Measurements from ENCODE around the gene CALM3.

The CALM3 gene

DNA sequence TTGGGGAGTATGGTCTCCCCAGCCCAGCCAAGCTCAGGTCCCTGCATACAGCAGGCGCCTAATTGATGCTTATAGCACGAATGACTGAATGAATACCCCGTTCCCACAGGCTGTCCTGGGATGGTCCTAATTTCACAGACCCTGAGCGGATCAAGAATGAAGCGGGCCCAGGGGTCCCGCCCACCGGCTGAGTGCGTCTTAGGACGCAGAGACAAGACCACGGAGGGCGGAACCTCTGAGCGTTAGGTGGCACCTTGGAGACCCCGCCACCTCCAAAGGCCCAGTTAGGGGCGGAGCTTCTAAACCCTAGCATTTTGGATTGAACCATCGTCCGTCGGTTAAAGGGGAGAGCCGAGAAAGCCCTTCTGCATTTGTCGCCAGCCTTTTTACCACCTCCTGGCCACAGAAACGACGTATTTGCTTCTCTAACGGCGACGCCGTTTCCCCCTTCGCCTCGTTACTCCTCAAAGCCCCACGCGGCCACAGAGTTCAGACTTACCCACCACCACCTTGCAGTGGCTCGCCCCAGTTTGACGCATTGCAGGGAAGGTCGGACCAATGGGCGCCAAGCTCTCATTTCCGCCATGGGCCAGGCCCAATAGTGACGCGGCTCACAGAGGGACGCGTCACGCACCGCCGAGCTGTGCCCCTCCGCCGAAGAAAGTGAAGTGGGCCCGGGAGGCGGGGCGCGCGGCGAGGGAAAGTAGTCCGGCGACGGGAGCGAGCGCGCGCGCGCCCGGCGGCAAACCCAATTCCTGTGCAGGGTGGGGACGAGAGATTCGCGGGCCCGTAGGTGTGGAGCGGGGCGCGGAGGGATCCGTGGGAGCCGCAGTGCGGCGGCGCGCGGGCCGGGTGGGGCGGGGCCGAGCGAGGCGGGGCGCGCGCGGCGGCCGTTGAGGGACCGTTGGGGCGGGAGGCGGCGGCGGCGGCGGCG is 479 bp upstream of the CALM3 start:
- DNase-seq (ENCODE audit: low read depth): peak; percentile 82

- DNase-seq (ENCODE audit: low read depth): no peak
Observed at GRCh38 chr19:46602392-46603194, 1.5 kb downstream of the CALM3 start.

GRCh38 chr19:46603195-46603637 is 2.1 kb downstream of the CALM3 start:
- no peak for DNase-seq (ENCODE audit: low read depth)

- no peak for DNase-seq (ENCODE audit: low read depth)
Observed at GRCh38 chr19:46603752-46604231, 2.7 kb downstream of the CALM3 start.

GRCh38 chr19:46604781-46605355 is 3.7 kb downstream of the CALM3 start:
- DNase-seq (ENCODE audit: low read depth): no peak

- DNase-seq (ENCODE audit: low read depth): no peak
Observed at GRCh38 chr19:46605356-46605821, 4.3 kb downstream of the CALM3 start.

DNA sequence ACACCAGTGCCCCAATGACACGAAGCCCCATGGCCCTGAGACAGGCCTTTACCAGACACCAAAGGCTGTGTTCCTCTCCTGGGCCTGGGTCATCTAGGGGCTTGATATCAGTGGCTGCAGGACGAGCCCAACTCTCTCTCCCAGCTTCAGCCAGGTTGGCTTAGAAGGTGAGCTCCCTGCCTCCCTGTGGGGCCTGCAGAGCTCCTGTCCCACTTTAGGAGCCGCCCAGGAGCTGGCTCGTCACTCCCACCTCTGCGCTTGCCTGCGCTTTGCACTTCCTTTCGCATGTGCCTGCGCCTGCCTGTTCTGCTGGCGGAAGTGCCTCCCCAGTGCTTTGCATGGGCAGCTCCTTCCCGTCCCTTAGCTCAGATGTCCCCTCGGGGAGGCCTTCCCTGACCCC is 4.9 kb downstream of the CALM3 start:
- no peak for DNase-seq (ENCODE audit: low read depth)

- no peak for DNase-seq (ENCODE audit: low read depth)
Observed at GRCh38 chr19:46606681-46607447, 5.7 kb downstream of the CALM3 start.

- DNase-seq (ENCODE audit: low read depth): no peak
Observed at GRCh38 chr19:46607448-46607841, 6.3 kb downstream of the CALM3 start.

DNA sequence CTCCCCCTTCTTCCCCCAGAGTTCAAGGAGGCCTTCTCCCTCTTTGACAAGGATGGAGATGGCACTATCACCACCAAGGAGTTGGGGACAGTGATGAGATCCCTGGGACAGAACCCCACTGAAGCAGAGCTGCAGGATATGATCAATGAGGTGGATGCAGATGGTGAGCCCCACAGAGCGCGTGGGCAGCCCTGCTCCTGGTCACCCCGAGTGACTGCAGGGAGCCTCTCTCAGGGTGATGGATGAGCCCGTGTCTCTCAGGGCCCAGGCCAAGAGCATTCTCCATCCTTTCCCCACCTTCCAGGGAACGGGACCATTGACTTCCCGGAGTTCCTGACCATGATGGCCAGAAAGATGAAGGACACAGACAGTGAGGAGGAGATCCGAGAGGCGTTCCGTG is 7.0 kb downstream of the CALM3 start:
- no peak for DNase-seq (ENCODE audit: low read depth)

GRCh38 chr19:46608581-46609345 is 7.6 kb downstream of the CALM3 start:
- DNase-seq (ENCODE audit: low read depth): no peak

DNA sequence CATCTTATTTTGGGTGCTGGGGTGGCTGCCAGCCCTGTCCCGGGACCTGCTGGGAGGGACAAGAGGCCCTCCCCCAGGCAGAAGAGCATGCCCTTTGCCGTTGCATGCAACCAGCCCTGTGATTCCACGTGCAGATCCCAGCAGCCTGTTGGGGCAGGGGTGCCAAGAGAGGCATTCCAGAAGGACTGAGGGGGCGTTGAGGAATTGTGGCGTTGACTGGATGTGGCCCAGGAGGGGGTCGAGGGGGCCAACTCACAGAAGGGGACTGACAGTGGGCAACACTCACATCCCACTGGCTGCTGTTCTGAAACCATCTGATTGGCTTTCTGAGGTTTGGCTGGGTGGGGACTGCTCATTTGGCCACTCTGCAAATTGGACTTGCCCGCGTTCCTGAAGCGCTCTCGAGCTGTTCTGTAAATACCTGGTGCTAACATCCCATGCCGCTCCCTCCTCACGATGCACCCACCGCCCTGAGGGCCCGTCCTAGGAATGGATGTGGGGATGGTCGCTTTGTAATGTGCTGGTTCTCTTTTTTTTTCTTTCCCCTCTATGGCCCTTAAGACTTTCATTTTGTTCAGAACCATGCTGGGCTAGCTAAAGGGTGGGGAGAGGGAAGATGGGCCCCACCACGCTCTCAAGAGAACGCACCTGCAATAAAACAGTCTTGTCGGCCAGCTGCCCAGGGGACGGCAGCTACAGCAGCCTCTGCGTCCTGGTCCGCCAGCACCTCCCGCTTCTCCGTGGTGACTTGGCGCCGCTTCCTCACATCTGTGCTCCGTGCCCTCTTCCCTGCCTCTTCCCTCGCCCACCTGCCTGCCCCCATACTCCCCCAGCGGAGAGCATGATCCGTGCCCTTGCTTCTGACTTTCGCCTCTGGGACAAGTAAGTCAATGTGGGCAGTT is 8.6 kb downstream of the CALM3 start:
- DNase-seq (ENCODE audit: low read depth): no peak

DNA sequence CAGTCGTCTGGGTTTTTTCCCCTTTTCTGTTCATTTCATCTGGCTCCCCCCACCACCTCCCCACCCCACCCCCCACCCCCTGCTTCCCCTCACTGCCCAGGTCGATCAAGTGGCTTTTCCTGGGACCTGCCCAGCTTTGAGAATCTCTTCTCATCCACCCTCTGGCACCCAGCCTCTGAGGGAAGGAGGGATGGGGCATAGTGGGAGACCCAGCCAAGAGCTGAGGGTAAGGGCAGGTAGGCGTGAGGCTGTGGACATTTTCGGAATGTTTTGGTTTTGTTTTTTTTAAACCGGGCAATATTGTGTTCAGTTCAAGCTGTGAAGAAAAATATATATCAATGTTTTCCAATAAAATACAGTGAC is 9.3 kb downstream of the CALM3 start:
- no peak for DNase-seq (ENCODE audit: low read depth)

- DNase-seq (ENCODE audit: low read depth): peak; percentile 28
Observed at GRCh38 chr19:46610851-46611770, 10.0 kb downstream of the CALM3 start.

- no peak for DNase-seq (ENCODE audit: low read depth)
Observed at GRCh38 chr19:46611776-46612175, 10.6 kb downstream of the CALM3 start.

DNA sequence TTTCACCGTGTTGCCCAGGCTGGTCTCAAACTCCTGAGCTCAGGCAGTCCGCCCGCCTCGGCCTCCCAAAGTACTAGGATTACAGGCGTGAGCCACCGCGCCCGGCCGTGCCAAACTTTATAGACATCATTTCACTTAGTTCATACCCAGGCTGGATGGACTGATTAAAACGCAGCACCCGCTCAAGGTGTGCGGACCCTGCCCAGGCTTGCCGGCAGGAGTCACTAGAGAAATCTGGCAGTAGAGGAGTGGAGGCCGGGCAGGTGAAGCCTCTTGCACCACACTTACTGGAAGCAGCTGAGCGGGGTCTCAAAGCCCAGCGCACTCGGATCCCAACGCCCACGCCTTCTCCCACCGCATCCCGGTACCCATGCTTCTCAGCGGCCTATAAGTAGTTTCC is 12.4 kb downstream of the CALM3 start:
- no peak for DNase-seq (ENCODE audit: low read depth)

- no peak for DNase-seq (ENCODE audit: low read depth)
Observed at GRCh38 chr19:46614114-46614722, 13.1 kb downstream of the CALM3 start.

DNA sequence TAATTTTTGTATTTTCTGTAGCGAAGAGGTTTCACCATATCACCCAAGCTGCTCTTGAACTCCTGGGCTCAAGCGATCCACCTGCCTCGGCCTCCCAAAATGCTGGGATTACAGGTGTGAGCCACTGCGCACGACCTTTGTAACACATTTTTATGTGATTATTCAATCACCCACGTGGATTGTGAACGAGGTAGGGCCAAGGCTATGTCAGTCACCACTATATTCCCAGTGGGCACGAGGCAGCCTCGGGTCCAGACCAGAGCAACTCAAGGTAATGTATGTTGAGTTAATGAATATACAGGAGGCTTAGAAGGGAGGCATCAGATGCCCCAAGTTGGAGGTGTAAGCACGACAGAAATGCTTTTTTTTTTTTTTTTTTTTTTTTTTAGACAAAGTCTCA is 14.8 kb downstream of the CALM3 start:
- DNase-seq (ENCODE audit: low read depth): no peak

Data from GM04503 (cell line).